HT-29 (cell line): Measurements from ENCODE around the gene SLC25A36. TPM values are rescaled to one million over a fixed set of nuclear protein-coding genes. Genes with fewer than 3 reads are reported as not detected.
"Not testable (repeated sequence)": the region's sequence is repeated elsewhere in the genome, so short reads cannot be mapped to it uniquely, and the experiment has no call there.

Experiments
- DNase-seq: peaks from one replicate; pipeline ENCODE4 v3.0.0-alpha.2; 2015; ENCODE audit warnings: low spot score
- total RNA-seq: library from RNA; depleted of rRNA; stranded (reverse); fragments of >200 nt; shearing (Covaris generic); gene quantifications from 2 replicates; pipeline ENCODE4 v1.2.3, GENCODE V29; 2014

Gene SLC25A36
- total RNA-seq, 1 experiment from 2014 or later = 55.9 TPM

DNA sequence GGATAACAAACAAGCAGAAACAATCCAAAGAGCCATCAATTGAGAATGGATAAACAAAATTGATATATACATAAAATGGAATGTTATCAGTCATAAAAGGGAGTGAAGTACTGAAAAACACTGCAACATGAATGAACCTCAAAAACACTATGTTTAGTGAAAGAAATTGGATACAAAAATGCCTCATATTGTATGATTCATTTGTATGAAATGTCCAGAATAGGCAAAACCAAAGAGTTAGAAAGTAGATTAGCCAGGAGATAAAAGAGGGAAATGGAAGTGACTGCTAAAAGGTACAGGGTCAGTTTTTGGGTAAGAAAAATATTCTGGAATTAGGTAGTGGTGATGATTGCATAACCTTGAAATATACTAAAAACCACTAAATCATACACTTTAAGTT lies 9.8 kb upstream of the SLC25A36 start:
- DNase-seq = no peak

DNA sequence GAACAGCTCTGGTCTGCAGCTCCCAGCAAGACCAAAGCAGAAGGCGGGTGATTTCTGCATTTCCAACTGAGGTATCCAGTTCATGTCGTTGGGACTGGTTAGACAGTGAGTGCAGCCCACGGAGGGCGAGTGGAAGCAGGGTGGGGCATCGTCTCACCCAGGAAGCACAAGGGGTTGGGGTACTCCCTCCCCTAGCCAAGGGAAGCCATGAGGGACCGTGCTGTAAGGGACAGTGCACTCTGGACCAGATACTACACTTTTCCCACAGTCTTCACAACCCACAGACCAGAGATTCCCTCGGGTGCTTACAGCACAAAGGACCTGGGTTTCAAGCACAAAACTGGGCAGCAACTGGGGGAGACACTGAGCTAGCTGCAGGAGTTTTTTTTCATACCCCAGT lies 8.5 kb upstream of the SLC25A36 start:
- DNase-seq = no peak

GRCh38 chr3:140933552-140933951 lies 8.1 kb upstream of the SLC25A36 start:
- no peak for DNase-seq

DNA sequence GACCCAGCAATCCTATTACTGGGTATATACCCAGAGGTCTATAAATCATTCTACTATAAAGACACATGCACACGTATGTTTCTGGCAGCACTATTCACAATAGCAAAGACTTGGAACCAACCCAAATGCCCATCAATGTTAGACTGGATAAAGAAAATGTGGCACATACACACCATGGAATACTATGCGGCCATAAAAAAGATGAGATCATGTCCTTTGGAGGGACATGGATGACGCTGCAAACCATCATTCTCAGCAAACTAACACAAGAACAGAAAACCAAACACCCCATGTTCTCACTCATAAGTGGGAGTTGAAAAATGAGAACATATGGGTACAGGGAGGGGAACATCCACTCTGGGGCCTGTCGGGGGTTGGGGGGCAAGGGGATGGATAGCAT lies 2.3 kb upstream of the SLC25A36 start:
- DNase-seq = not testable (repeated sequence)

- no peak for DNase-seq
Measured at GRCh38 chr3:140941090-140941433, 574 bp upstream of the SLC25A36 start.

DNA sequence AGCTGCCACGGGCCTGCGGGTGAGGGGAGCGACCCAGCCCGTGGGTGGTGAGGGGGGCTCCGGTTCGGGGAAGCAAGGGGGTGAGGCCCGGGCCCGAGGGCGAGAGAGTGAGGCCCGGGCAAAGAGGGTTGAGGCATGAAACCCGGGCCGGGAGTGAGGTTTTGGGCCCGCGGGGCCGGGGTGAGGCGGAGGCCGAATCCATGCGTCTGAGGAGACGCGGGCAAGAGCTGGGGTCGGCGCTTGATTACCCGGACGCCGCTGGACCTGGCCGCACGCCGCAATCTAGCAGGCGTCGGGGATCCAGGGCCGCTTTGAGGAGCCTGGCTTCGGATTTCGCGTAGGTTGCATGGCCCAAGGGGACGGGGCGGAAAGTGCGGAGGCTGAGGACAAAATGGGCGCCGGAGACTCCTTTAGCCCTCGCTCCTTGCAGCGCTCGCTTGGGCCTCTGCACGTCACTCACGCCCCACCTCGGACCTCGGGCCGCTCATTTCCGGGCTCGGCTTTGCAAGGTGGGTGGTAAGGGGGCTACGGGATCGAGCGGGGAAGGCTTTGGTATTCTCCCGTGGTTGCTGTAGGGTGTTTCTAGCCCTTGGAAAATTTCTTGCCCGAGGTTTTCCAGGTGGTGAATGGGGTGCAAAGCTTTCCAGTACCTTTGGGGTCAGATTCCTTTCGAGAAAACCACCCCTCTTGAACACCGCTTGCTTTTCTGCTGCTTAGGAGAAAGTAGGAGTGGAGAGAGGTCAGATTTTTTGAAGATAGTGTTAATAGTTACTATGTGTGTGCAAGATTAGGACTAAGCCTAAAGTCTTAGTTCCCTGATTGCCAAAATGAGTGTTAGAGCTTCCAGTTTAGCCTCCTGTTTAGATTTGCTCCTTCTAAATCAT lies 827 bp downstream of the SLC25A36 start:
- DNase-seq = peak; percentile 62

DNA sequence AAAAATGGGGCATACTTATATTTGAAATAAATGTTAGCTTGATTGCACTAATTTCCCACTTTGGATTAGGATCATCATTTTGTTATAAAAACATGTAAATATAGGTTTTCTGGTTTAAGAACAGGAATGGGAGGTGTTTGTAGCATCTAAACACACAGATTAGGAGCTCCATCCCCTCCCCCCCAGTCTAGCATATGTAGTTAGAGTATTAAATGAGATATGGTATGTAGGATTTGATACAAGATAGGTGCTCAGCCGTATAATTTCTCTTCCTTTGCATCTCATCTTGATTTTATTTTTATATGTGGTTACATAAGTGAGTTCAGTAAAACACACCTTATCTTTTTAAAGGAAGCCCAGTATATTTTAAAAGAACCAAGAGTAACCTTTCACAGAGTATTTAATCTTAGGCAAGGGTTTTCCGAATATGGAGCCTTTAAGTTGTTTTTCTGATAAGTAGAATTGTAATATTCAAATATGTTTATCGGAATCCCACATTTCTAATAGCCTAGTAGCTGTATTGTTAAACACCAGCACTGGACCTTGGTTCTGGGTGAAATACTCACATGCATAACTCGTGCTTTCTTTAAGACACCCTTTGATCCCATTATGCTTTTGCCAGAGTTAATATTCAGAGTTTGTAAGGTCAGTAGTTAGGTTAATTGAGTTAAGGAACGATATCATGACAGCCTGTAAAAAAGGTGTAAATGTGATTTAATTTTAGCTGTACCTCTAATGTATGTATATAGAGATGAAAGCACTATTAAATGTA lies 2.3 kb downstream of the SLC25A36 start:
- DNase-seq = no peak

DNA sequence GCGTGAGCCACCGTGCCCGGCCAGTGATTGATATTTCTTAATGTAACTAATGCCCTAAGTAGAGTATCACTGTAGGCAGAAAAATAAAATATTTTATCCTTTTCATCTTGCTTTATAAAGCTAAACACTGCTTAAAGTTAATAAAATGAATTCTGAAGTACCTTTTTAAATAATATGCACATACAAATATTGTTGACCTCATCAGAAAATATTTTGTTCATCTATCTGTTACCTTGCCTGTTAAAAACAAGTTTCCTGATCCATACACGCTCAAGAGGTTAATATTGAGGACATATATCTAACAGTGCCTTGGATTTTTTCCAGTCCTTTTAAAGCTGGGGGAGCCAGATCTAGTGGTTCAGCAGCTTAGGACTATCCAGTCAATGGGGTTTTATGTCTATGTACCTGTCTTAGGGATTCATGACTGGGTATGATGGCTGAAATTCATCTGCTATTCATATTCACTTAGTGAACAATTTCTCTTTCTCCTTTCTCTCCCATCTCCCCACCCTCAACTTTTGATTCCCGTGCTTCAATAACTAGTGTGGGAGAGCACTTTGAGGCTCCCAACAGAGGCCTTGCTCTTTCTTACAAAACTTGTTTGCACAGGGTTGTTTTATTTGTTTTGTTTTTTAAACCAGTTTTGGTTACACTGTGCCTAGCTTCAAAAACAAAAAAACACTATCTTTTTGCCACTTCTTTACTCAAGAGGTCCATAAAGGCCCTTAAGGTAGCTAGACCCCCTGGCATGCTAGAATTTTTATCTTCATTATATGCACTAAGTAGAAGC lies 7.0 kb downstream of the SLC25A36 start:
- DNase-seq = no peak

- DNase-seq = no peak
Measured at GRCh38 chr3:140950144-140950543, 8.5 kb downstream of the SLC25A36 start.

- DNase-seq = no peak
Measured at GRCh38 chr3:140950863-140951262, 9.2 kb downstream of the SLC25A36 start.

GRCh38 chr3:140951750-140952149 lies 10.1 kb downstream of the SLC25A36 start:
- DNase-seq = not testable (repeated sequence)

DNA sequence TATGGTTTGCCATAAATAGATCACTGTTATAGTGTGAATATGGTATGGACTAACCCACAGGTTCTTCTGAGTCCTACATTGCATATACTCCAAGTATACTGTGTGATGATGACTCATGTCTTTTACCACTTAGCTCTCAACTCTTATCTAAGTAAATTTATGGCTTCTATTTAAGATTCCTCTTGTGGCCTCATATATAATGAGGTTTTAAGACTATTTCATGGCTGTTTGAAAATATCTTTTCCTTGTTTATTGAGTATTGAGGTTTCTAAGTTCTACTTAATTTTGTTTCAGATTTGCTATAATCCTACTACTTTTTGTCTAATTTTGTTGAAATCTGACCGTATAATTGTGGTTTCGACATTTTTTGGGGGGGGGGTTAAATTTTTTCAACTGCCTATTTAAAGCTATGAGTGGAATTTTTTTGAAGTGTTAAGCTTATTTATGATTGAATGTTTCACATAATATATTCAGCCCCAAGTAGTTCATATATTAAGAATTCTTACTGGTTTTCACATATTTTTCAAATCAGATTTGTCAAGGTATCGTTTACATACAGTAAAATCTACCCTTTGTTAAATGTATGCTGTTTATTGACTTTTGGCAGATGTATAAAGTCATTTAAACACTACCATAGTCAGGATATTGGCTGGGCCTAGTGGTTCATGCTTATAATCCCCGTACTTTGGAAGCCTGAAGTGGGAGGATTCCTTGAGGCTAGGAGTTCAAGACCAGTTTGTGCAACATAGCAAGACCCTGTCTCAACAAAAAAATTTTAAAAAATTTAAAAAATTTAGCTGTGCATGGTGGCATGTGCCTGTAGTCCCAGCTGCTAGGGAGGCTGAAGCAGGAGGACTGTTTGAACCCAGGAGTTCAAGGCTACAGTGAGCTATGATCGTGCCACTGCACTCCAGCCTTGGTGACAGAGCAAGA lies 11.7 kb downstream of the SLC25A36 start:
- DNase-seq = peak; percentile 49

DNA sequence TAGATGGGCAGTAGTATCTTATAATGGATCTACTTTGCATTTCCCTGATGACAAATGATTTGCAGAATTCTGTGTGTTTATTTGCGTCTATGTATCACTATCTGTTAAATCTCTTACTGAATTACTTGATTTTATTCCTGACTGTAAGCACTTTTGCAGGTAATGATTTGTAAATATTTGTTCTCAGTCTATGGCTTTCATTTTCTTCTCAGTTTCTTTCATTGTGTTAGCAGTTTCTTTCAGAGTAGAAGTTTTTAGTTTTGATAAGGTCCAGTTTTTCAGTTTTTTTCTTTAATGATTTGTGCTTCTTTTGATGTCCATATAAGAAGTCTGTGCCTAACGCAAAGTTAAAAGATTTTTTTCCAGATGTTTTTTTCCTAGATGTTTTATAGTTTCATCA lies 12.9 kb downstream of the SLC25A36 start:
- DNase-seq = no peak

DNA sequence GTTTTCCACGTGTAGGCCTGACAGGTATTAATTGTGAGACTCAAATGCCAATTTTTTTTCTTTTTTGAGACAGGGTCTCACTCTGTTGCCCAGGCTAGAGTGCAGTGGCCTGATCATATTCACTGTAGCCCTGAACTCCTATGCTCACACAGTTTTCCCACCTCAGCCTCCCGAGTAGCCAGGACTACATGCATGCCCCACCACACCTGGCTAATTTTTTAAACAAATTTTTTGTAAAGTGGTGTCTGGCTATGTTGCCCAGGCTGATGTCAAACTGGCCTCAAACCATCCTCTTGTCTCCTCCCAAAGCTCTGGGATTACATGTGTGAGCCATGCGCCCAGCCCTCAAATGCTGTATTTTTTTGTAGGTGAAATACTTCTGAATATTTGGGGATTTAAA lies 14.0 kb downstream of the SLC25A36 start:
- DNase-seq = no peak

DNA sequence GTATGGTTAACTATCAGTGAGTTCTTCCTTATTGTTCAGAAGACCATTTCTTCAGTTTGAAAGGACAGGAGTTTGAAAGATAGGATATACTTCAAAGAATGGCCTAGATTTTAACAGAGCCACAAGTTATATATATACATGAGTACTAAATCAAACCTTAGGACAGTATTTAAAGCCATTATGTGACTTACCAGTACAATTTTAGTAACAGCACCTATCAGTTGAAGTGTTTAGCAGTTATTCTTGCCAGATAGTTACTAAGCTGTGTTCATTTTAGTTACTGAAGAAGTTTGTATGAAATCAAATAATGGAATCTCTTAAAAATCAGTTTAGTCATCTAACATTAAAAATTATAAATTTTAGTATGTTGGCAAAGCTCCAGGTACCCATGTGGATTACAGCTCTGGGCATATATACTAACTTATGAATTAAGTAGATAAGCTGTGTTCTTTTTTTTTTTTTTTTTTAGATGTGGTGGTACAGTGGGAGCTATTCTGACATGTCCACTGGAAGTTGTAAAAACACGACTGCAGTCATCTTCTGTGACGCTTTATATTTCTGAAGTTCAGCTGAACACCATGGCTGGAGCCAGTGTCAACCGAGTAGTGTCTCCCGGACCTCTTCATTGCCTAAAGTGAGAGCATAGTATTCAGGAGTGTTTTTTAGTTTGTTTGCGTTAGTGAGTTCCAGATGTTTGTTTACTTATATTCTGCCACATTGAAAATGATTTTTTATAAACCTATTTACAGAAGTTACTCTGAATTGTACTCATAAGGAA lies 14.6 kb downstream of the SLC25A36 start:
- no peak for DNase-seq

DNA sequence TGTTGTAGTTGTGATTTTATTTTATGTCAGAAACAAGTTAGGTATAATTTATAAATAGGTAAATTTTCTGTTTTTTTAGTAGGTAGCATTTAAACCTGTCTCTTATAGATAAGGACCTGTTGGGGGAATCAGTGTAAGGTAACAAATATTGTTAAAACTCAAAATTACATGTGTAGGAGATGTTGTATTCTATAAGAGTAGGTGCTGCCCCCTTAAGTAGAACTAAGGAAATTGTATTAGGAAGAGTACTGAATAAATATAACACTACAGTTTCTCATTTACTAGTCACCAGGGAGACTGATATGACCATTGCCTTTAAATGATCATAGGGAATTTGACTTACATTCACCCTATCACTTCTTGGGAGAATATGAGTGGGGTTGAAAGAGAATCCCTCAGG lies 31.2 kb downstream of the SLC25A36 start:
- peak; percentile 30 for DNase-seq

DNA sequence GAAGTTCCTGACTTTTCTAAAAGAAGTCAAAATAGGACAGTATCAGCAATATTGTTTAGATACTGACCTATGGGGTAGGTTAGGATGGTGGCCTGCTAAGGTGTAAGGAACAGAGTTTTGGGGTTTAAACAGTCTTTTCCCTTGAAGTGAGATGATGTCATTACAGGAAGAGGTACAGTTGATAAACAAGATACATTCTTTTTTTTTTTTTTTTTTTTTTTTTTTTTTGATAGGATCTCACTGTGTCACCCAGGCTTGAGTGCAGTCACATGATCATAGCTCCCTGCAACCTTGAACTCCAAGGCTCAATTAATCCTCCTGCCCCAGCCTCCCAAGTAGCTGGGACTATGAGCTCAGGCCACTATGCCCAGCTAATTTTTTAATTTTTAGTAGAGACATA lies 33.3 kb downstream of the SLC25A36 start:
- no peak for DNase-seq

- no peak for DNase-seq
Measured at GRCh38 chr3:140980663-140981062, 39.0 kb downstream of the SLC25A36 start.

DNA sequence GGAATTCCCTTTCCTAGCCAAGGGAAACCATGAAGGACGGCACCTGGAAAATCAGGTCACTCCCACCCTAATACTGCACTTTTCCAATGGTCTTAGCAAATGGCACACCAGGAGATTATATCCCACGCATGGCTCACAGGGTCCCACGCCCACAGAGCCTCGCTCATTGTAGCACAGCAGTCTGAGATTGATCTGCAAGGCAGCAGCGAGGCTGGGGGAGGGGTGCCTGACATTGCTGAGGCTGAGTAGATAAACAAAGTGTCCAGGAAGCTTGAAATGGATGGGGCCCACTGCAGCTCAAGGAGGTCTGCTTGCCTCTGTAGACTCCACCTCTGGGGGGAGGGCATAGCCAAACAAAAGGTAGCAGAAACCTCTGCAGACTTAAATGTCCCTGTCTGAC lies 46.2 kb downstream of the SLC25A36 start:
- DNase-seq = not testable (repeated sequence)

DNA sequence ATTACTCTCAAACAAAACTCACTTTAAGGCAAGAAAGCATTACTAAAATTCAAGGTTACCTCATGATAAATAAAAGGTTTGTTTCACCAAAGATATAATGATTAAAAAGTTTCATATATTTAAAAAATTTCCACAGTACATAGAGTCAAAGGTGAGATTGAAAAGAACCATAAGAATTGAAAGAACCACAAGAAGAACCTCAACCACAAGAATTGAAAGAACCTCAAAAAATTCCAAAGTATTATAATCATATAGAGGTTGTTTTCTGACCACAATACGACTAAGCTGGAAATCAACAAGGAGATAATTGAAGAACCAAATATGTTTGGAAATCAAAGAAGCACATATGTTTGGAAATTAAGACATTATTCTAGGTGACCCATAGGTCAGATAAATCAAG lies 52.7 kb downstream of the SLC25A36 start:
- no peak for DNase-seq
